Measurements from ENCODE around the gene DCLRE1B.

Gene DCLRE1B

DNA sequence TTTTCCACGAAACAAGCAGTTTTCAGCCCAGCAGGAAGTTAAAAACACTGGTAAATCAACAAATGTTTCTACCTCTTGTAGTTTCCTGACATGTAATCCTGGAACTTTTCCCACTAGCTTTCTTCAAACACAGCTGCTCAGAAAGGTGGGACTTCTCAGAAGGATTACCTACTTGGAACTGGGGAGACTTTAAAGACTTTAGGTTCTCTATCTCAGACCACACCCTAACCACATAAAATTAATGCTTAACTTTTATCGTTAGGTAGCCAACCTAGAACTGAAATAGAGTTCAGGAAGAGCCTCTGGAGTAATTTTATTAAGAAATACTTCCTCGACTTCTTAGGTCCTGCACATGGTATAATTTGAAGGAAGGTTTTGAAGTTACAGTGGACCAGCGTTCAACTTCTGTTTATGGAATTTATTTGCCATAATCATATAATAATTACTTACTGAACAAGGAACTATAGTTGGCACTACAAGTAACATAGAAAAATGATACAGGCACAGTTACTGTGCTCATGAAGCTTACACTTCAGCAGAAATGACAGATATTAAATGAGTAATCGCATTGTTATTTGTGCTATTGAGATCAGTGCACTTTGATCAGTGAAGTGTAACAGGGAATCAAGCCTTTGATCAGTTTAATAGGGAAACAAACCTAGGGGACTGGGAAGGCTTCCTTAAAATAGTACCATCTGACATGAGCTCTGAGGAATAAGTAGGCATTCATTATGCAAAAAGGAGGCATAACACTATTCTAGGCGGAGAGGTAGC lies 17.5 kb upstream of the DCLRE1B start, which contains the start of gene BCL2L15:
TSS of gene BCL2L15 (minus strand) at position 180 of the 774 bp plus-strand sequence. CDS start 206 bp downstream, outside the sequence.
- DNase-seq: no peak

DNA sequence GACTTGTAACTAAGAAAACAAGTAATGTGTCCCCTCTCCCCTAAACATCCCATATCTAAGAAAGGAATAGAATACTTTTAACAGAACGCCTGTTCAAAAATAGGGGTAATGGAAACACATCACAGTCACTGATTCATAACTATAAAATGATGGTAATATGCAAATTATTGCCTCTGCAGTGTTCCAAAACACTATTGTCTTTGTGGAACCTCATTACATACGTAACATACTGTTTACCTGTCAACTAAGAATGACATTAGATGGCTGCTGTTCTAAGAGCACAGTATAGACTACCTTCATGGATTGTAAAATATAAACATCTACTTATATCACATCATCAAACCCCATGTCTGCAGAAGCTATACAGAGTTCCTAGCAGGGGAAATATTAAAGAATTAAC lies 14.3 kb upstream of the DCLRE1B start:
- no peak for DNase-seq

DNA sequence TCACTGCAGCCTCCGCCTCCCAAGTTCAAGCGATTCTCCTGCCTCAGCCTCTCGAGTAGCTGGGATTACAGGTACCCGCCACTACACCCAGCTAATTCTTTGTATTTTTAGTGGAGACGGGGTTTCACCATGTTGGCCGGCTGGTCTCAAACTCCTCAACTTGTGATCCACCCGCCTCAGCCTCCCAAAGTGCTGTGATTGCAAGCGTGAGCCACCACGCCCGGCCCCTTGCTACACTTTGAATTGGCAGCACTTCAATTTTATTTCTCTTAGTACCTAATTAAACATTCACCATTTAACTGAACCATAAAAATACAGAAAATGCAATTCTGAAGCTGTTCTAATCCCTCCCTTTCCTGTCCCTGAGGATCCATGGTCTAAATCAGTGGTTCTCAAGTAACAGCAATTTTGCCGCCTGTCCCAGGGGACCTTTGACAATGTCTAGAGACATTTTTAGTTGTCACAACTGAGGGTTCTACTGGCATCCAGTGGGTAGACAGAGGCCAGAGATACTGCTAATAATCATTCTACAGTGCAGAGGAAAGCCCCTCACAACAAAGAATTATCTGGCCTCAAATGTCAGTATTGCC lies 13.4 kb upstream of the DCLRE1B start:
- DNase-seq: no peak

DNA sequence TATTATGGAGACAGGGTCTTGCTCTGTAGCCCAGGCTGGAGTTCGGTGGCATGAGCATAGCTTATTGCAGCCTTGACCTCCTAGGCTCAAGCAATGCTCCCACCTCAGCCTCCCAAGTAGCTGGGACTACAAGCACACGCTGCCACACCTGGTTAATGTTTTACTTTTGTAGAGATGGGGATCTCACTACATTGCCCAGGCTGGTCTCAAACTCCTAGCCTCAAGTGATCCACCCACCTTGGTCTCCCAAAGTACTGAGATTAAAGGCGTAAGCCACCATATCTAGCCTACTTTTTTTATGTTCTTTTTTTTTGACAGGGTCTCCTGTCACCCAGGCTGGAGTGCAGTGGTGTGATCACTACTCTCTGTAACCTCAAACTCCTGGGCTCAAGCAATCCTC lies 11.9 kb upstream of the DCLRE1B start:
- DNase-seq: no peak

DNA sequence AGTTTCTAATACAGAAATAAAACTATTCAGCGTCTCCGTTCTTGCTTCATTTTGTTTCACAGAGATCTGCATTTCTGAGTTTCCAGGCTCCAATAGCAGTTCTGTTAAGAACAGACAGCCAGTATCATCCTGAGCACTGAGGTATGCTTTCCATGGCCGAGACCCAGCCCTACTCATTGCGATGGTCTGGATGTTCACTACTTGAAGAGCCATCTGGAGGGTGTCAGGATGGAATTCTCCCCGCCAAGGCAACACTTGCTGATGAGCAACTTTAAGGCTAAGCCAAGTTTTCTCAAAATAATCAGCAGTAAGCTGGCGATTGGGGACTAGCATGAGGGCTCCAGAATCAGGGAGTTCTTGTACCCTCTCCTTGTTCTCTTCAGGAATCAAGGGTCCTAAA lies 10.0 kb upstream of the DCLRE1B start:
- no peak for DNase-seq

DNA sequence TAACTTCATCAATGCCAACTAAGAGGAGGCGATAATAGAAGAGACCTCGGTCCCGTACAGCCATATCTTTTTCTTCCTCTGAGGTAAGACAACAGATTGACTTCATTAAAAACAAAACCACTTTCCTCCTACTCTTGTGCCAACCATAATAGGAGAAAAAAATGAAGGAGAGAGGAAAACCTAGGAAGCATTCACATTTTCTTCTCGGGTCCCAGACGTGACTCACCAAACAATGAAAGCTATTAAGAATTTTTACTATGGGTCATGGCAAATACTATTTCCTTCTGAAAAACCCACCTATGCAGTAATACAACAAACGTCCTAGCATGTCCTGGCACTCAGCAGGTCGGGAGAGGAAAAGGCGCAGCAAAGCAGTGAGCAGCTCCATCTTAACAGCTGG lies 9.2 kb upstream of the DCLRE1B start:
- peak; percentile 18 for DNase-seq

DNA sequence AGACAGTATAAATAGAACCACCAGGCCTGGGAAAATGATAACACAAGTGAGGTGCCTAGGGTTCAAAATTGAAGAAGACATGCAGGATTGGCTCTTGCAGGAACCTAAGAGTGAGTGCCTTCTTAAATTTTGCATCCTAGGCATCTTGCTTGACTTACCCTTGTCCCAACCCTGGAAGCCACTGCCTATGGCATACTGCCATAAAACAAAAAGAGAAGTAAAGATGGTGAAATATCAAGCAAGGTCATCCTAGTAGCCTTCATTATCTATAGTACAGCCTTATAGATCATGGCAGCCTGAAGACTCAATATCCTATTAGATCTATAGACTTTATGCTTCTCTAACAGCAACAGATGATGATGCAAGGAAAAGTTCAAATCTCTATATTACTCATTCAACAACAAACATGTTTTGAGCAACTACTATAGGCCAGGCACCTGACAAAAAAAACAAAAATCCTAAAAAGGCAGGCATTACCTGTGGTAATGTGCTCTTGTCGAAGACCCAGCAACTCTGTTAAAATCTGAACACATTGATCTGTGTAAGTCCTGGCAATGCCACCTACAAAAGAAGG lies 6.8 kb upstream of the DCLRE1B start:
- DNase-seq: no peak

DNA sequence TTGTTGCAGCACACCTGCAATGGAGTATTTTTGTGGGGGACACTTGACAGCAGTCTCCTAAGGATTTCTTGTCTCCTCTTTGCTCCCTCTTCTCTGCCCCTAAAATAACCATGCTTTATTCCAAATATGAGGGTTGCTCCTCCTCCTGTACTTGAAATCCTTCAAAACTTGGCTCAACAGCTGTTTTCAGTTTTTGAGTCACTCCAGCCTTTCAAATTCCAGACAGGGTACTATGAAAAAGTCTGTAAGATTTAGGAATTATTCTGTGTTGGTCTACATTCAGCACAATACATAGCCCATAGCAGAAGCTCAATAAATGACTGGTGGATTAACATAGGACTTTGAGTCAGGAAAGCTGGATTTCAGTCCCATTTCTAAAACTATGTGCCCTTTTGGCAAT lies 6.0 kb upstream of the DCLRE1B start:
- peak; percentile 19 for DNase-seq

DNA sequence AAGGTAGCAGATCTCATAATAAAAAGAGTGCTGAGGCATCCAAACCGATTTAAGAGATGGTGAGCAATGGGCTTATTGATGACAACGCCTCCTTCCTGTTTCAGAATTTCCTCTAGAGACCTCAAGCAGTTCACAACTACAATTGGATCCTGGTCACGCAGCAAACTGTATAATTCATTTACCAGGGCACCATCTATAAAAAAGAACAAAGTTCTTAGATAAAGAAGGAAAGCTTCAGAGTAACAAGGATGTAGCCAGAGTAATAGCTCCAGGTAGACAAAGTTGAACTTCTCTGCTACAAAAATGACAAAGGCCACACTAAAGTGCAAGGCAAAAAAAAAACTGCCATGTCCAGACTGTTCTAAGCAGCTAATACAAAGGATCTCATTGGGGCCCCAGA lies 3.9 kb upstream of the DCLRE1B start:
- no peak for DNase-seq

DNA sequence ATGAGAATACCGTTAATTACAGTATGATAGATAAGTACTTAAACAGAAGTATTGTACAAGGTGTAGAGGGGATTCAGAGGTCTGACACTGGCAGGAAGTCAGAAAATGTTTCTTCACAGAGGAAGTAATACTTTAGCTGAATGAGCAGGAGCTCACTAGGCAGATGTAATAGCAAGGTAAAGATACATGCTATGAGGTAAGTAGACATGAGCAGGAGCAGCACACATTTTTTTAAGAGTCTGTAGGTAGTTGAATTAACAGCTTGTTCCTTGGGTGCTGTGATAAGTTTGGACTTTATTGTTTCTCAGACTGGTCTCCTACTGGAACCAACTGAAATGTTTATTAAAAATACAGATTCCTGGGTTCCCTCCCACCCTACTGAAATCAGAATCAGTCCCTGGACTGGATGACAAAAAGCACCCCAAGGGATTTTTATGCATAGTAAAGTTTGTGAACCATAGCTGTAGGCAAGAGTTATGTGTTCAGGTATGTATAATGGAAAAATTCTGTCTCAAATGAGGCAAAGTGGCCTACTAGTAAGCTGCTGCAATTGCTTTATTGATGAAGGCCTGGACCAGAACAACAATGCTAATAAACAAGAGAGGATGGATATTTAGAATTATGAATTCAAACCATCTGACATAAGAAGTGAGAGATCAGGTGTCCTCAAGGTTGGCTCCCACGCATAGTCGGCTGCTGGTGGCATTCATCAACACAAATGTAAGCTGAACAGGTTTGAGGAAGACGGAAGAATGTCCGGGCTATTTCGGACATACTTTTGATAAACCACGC lies 1.4 kb upstream of the DCLRE1B start:
- no peak for DNase-seq

DNA sequence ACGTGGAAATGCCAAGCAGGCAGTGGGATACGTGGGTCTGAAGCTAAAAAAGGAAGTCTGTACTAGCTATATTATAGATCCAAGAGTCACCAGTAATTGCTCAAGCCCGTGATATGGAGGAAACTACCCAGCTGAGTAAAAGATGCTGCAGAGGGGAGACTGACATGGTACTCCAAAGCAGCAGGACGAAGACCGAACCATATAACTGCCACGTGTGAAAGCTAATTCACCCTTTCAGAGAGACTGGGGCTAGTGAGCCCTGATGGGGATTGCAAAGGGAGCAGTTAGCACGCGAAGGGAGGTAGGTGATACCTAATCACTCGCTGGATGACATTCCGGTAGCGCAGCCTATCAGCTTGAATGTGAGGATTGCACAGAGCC lies 843 bp upstream of the DCLRE1B start:
- no peak for DNase-seq

DNA sequence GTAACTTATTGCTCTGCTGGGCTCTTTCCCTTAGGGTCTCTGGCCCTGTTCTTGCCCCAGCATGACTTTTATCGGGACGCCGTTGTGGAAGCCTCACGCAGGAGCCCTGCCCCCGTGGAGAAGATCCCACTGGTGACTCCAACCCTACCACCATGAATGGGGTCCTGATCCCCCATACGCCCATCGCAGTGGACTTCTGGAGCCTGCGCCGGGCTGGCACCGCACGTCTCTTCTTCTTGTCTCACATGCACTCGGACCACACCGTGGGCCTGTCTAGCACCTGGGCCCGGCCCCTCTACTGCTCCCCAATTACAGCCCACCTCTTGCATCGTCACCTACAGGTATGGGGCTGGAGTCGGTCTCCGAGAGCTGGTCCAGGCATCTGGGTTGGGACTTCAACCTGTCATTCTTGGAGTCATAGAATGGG lies 322 bp downstream of the DCLRE1B start:
- DNase-seq: no peak

DNA sequence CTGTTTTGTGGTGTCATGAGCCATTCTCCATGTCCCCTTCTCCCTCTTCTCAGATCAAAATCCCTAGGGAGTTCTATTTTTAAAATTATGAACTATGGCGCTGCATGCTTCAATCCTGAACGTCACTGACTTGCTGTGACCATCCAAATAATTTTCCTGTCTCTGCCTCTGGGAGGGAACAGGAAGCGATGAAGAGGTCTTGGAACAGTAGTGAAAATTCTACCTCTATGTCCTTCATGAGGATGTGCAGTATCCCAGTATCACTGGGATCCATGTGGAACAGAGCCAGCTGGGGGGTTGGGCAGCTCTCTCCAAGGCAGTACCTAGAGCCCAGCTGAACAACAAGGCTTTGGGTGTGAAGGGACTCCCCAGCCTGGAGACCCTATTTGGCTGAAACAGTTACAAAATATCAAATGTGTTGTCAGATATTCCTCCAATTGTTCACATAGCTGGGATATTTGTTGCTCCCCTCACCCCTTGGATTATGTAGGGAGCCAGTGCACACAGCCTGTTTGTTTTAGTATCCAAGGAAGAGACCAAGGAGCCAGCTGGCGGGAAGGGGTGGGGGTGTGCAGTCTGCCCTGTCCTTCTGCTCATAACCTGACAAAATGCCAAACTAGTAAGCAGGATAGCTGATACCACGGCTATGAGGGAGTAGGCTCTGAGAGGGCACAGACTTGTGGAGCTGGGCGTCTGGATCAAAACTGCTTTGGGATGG lies 7.6 kb downstream of the DCLRE1B start:
- DNase-seq: peak; percentile 83

DNA sequence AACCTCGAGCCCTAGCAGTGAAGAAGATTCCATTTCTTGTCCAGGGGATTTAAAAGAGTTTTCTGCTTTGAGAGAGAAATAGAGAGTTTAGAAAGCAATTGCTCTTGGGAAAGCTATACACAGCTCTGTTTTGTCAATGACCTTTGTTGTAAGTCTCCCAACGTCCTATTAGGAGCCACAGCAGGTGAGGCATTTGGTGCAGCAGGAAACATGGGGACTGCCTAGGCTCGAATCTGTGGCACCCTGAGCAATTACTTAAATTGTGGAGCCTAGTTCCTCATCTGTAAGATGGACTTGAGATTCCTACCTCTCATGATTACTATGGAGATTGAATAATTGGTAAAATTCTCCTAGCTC lies 8.2 kb downstream of the DCLRE1B start:
- no peak for DNase-seq

DNA sequence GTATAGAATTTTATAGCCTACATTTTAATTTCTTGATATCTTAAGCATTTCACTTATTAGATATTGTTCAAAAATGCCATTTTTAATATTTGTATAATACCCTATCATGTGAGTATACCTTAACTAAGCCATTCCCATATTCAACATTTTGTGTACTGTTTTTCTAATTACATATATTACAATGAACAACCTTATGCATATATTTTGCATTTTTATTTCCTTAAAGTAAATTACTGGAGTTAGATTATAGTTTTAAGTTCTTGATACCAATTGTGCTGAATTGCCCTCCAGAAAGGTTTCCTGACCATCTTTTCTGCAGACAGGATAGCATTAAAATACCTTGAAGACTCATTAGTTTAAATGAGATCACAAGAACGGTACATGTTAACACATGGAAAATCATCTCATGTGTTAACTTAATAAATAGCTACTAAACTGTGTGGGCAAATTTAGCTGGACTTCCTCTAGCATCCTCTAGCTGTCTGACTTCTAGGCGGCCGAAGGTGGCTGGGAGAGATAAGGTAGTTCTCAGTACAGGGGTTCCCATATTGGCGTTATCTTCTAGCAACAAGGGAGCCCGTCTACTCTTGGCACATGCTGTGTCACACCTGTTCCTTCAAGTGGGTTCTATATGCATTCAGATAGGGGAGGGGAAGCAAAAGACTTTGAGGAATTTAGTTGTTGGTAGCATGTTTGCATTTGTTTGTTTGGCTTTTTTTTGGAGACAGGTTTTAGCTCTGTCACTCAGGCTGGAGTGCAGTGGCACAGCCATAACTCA lies 8.9 kb downstream of the DCLRE1B start:
- DNase-seq: no peak

DNA sequence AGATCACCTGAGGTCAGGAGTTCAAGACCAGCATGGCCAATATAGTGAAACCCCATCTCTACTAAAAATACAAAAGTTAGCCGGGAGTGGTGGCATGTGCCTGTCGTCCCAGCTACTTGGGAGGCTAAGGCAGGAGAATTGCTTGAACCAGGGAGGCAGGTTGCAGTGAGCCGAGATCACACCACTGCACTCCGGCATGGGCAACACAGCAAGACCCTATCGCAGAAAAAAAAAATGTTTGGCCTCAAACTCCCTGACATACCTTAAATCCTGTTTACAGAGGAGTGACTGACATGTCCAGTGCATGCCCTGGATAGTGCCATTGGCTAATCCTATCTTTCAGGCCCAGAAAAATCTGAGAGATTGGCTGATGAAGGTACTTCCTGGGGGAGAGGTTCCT lies 11.8 kb downstream of the DCLRE1B start:
- no peak for DNase-seq

DNA sequence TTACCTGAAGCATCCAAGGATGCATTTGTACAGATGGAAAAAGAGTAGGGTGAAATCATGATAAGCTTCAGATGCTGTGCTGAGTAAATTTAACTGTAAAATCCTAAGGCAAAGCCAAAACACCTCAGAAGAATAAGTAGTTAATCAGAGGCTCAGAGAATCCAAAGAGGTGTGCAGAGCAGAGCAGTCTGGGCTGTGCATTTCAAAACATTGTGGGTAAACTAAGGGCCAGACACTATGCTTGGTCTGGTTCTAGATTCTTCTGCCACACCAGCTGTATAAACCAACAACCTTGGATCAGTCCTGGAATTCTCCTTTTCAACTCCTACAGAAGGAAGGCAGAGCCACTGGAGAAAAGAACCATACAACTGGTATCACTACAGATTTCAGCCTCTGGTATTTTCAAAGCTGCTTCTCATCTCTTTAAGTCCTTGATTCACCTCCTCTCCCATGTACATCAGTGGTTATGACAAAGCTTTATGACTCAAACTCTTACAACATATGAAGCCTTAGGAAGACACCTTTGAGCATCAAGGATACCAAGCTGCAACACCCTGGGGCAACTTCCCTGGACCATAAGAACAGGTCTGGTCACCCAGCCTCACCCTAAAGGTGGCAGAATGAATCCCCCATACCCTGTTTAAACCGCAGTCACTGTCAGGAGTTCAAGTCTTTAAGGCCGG lies 12.4 kb downstream of the DCLRE1B start:
- DNase-seq: no peak

DNA sequence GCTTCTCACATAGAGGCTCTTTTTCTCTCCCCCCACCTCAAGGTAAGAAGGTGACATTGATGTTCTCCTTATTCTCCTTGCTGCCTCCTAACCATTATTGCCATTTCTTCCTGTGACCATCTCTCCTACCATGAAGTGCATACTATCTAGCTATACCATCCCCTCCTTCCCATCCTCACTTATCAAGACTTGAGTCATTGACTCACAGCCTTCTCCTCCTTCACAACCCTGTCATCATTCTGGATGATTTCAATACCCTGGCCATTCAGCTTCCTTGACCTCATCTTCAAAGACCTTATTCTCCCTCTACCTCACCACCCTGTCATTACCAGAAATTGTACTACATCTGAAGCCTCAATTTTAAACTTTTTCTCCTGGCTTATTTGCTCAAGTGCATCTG lies 13.1 kb downstream of the DCLRE1B start:
- DNase-seq: no peak

DNA sequence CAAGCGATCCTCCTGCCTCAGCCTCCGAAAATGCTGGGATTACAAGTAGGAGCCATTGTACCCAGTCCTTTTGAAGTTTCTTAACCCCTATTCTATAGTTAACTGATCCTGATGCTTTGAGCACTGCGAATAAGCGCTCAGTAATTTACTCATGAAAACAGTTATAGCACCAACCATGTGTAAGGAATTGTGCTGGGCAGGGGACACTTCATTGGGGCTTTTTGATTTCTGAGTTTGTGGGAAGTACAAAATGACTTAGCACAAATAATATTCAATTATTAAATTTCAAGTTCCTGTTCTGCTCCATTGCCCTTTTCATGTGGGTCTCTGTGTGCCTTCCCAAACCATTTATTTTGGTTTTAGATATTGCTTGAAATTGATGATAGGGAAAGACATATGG lies 17.8 kb downstream of the DCLRE1B start:
- DNase-seq: no peak

DNA sequence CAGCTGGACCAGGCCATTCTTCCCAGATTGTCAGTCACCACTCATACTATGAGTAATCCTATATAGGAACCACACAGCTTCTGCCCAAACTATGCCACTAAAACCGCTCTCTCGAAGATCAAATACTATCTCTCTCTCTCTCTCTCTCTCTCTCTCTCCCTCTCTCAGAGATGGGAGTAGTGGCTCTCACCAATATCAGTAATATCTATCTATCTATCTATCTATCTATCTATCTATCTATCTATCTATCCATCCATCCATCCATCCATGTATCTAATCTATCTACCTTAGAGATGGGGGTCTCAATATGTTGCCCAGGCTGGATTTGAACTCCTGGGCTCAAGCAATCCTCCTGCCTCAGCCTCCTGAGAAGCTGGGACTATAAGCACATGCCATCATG lies 19.3 kb downstream of the DCLRE1B start:
- DNase-seq: no peak
